GM18517 (cell line): ENCODE results near the gene WTAP.
"Not testable (repeated sequence)": the region's sequence is repeated elsewhere in the genome, so short reads cannot be mapped to it uniquely, and the experiment has no call there.

ENCODE experiments used
- ATAC-seq: cut with Tn5 transposase; IDR thresholded peaks from one replicate; pipeline ENCODE4 v1.9.1; 2021; ENCODE audit warnings: mild to moderate bottlenecking, moderate library complexity; ENCODE audit not compliant: unreplicated experiment

Gene WTAP

DNA sequence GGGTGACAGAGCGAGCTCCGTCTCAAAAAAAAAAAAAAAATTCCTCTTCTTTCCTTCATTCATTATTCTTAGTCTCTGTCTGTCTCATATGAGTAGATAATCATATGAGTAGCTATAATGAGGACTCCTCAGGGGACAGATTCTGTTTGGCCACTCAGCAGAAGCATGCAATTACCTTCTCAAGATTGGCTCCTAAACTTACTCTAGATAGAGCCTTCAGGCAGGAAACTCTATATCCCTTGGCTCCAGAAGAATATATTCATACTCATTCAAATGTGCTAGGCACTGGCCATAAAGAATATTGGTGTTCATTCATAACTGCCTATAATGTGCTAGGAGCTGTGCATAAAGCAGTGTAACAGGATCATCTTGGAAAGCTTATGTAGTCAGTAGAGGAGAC, 32.3 kb downstream of the WTAP start:
- ATAC-seq, result no peak

- ATAC-seq, result no peak
Observed at GRCh38 chr6:159760602-159761057, 33.3 kb downstream of the WTAP start.

- ATAC-seq, result no peak
Observed at GRCh38 chr6:159761129-159761872, 34.0 kb downstream of the WTAP start.

- ATAC-seq, result peak; percentile 96
Observed at GRCh38 chr6:159761873-159762680, 34.8 kb downstream of the WTAP start, which contains the start of gene ACAT2. ACAT2 (plus strand) TSS chr6:159762045; CDS start chr6:159762088, 43 bp downstream.

GRCh38 chr6:159762681-159763293, 35.5 kb downstream of the WTAP start:
- peak; percentile 6 for ATAC-seq

DNA sequence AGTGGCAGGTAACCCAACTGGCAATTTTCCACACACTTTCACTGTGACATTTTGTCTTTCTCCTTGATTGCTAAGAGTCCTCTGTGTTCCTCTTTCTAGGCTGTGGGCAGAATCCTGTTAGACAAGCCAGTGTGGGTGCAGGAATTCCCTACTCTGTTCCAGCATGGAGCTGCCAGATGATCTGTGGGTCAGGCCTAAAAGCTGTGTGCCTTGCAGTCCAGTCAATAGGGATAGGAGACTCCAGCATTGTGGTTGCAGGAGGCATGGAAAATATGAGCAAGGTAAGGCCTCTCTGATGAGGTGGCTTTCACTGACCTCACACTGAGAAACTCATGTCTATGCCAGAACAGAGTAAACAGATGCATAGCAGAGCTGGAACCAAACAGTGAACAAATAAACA, 39.6 kb downstream of the WTAP start:
- ATAC-seq, result no peak

DNA sequence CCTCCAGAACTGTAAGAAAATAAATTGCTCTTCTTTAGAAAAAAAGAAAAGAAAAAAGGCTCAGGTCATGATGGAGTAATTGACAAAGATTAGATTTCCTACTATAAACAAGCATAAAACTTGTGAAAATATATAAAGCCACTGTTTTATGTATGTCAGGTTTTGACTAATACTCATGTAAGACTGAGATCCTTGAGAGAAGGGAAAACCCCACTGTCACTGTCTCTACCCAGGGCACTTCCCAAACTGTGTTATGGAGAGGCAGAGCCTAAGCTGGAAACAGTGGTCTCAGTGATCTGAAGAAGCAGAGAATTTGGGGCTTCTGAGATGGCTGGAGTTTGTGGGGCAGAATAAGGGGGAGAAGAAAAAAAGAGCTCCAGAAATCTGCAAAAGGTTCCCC, 42.2 kb downstream of the WTAP start:
- no peak for ATAC-seq

GRCh38 chr6:159772196-159772595, 44.9 kb downstream of the WTAP start:
- ATAC-seq, result no peak

DNA sequence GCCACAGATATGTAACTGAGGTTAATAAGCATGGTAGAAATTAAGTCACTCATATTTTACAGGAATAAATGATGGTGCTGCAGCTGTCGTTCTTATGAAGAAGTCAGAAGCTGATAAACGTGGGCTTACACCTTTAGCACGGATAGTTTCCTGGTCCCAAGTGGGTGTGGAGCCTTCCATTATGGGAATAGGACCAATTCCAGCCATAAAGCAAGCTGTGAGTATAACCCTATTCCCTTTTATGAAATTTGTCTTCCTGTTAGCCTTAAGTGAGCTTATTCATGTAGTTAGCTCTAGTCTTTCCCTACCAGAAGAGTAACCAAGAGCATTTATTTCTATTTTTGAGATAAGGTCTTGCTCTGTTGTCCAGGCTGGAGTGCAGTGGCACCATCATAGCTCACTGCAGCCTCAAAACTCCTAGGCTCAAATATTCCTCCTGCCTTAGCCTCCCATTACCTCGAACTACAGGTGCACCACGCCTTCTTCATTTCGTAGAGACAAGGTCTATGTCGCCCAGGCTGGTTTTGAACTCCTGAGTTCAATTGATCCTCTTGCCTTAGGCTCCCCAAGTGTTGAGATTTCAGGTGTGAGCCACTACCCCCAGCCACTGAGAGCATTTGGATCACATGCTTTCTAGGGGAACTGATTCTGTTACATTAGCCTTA, 50.1 kb downstream of the WTAP start:
- ATAC-seq, result no peak

DNA sequence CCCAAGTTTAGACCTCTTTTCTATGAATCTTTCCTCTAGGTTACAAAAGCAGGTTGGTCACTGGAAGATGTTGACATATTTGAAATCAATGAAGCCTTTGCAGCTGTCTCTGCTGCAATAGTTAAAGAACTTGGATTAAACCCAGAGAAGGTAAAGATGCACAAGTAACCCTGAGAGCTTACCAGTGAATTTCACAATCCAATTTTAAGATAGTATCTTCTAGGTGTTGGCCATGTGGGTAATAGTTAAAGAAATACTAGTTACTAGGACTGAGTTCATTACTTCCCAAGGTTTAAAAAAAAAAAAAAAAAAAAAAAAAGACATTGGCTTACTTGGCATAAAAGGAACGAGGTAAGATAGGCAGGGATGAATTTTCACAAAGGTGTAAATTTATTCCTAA, 50.8 kb downstream of the WTAP start:
- ATAC-seq, result no peak

- ATAC-seq, result no peak
Observed at GRCh38 chr6:159778542-159779103, 51.3 kb downstream of the WTAP start.

DNA sequence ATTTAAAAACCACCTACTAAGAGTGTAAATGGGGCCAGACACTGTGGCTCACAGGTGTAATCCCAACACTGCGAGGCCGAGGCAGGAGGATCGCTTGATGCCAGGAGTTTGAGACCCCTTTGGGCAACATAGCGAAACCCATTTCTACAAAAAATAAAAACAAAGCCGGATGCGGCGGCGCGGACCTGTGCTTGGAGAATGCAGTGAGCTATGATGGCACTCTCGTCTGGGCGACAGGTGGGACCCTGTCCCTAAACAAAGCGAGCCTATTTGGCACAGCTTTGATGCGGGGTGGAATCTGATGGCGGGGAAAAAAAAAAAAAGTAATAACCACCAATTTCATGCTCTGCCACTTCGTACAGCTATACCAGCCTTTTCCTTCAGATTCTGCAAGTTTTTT, 61.0 kb downstream of the WTAP start:
- ATAC-seq, result no peak

DNA sequence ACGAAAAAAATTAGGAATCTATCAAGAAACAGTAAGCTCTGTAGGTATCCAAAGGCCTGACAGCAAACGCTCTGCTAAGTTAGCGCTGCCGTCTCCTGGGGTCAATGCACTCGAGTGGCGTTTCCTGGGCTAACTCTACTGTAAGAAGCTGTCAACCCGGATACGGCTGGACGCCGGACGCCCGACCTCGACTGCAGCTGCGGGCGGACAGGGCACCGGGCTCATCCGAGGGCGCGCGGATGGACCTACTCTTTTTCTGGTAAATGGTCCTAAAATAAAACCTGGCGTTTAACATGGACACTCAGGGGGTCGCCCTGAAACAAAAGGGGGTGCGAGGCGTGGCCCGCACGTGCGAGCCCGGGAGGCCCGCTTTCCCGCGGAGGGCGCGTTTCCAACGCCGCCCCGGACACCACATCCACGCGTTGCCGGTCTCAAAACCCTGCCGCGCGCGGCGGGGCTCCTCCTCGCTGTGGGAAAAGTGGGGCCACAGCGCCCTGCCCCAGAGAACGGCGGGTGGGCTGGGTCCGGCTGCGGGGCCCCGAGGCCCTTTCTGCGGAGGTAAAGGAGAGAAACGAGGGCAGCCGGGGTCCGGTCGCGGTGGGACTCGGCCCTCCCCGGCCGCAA, 61.6 kb downstream of the WTAP start:
- no peak for ATAC-seq

- ATAC-seq, result peak; percentile 79
Observed at GRCh38 chr6:159789377-159790148, 62.3 kb downstream of the WTAP start, which contains the start of gene TCP1. TCP1 (minus strand) TSS chr6:159789602; CDS start chr6:159789468, 134 bp downstream.

DNA sequence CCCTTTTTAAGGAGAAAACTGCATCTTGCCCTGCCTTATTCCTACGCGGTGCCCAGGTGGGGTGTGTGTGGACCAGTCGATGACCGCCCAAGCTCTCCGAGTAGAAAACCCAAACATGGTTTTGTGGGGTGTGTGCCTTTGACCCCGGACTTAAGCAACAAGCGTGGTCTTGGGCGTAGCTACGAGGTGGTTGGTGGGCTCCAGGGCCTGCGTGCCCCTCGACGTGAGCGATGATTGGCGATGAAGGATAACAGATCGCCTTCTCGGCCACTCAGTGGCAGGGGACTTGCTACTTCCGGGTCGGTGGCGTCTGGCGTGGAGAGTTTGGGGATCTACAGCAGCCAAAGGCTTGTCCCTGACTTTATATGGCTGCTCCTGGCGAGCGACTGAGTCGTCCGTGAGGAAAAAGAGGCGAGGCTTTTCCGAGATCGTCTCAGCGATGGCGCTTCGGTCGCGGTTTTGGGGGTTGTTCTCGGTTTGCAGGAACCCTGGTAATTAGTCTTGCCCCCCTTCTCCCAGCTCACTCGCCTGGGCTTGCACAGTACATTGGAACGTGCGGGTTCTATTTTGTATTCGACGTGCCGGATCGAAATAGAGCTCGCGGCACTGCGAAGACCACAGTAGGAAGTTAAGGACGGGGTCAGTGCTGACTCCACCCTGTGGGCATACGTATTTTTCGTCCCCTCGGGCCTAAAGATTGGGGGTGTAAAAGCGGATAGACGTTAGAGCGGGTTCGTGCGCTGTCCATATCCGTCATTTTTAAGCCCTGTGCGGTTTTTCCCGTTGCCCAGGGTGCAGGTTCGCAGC, 63.0 kb downstream of the WTAP start, which contains the start of gene MRPL18:
Gene MRPL18 (plus strand): TSS at position 319 of the 807 bp plus-strand sequence. CDS start 121 bp downstream, at position 440.
- peak; percentile 81 for ATAC-seq

- ATAC-seq, result no peak
Observed at GRCh38 chr6:159790956-159791598, 63.8 kb downstream of the WTAP start.

GRCh38 chr6:159794976-159795375, 67.7 kb downstream of the WTAP start:
- not testable (repeated sequence) for ATAC-seq

- ATAC-seq, result no peak
Observed at GRCh38 chr6:159797554-159797953, 70.2 kb downstream of the WTAP start.
